ENCODE results near the gene PITX2.

PITX2 gene

GRCh38 chr4:110613745-110614144, 9.1 kb downstream of the PITX2 start:
- DNase-seq (ENCODE audit: insufficient read length, low spot score): no peak
- no peak for TF ChIP-seq CTCF (IDR thresholded peaks at IDR 0.05; ENCODE audit: insufficient read depth, missing control alignments)
- FAIRE-seq: no peak

- TF ChIP-seq CTCF (IDR thresholded peaks at IDR 0.05; ENCODE audit: insufficient read depth, missing control alignments): no peak
- no peak for FAIRE-seq
- DNase-seq (ENCODE audit: insufficient read length, low spot score): no peak
These were observed 10.1 kb downstream of the PITX2 start for GRCh38 chr4:110612631-110613269.

- FAIRE-seq: no peak
These were observed 10.9 kb downstream of the PITX2 start for GRCh38 chr4:110611968-110612447.

GRCh38 chr4:110610940-110611831, 11.7 kb downstream of the PITX2 start:
- TF ChIP-seq CTCF (IDR thresholded peaks at IDR 0.05; ENCODE audit: insufficient read depth, missing control alignments): no peak
- FAIRE-seq (no peak), DNase-seq (ENCODE audit: insufficient read length, low spot score) (no peak)

More at GRCh38 chr4:110611968-110612447, 10.9 kb downstream of the PITX2 start:
- DNase-seq (ENCODE audit: insufficient read length, low spot score): no peak
- no peak for TF ChIP-seq CTCF (IDR thresholded peaks at IDR 0.05; ENCODE audit: insufficient read depth, missing control alignments)

- TF ChIP-seq CTCF (IDR thresholded peaks at IDR 0.05; ENCODE audit: insufficient read depth, missing control alignments): no peak
- DNase-seq (ENCODE audit: insufficient read length, low spot score) (no peak), FAIRE-seq (no peak)
These were observed 12.3 kb downstream of the PITX2 start for GRCh38 chr4:110610620-110610939.

GRCh38 chr4:110609044-110609750, 13.7 kb downstream of the PITX2 start:
- FAIRE-seq (no peak), DNase-seq (ENCODE audit: insufficient read length, low spot score) (no peak)
- TF ChIP-seq CTCF (IDR thresholded peaks at IDR 0.05; ENCODE audit: insufficient read depth, missing control alignments): no peak
